HepG2 (cell line): Measurements from ENCODE around the gene TRIM25. TPM values are rescaled to one million over a fixed set of nuclear protein-coding genes. Genes with fewer than 3 reads are reported as not detected.

Experiments used
- ATAC-seq: fragments of 200-7000 bp; cut with Tn5 transposase; 3 replicates; pipeline ENCODE4 v1.9.1; 2020; ENCODE audit warnings: mild to moderate bottlenecking, moderate library complexity
- BruUV-seq: library from RNA; stranded (reverse); fragments of 400-500 nt; replicated peaks from 2 replicates; lab custom pipeline; 2021; lab: Mats Ljungman, UMichigan
- CTCF ChIA-PET: fragments of 300-600 bp; formaldehyde crosslinking; extraction: SDS; loops from one replicate; lab custom pipeline; 2021; ENCODE audit warnings: low total read pairs, inconsistent platforms, low intra/inter-chr PET ratio; lab: Yijun Ruan, JAX
- POLR2A ChIA-PET: fragments of 350-600 bp; sonication (Branson Sonifier 250); formaldehyde crosslinking; loops from one replicate; lab custom pipeline; 2020; ENCODE audit warnings: antibody characterized with exemption, inconsistent platforms; lab: Yijun Ruan, JAX
- DNase-seq: peaks from one replicate; pipeline ENCODE4 v3.0.0-alpha.2; 2015; ENCODE audit warnings: low spot score
- FAIRE-seq: peaks from 3 replicates; lab custom pipeline; 2011; peaks lifted over from hg19 to GRCh38; lab: Jason Lieb, UNC
- H2AFZ ChIP-seq: one replicate; pipeline ENCODE4 v1.6.1; 2011; ENCODE audit warnings: low read length, inconsistent platforms
- H3K27ac ChIP-seq: fragments of 300-600 bp; 3 replicates; pipeline ENCODE4 v1.8.0; 2011; ENCODE audit warnings: mixed run types, mild to moderate bottlenecking, mixed read lengths, low read length, inconsistent platforms; ENCODE audit not compliant: insufficient read depth; ENCODE audit errors: extremely low read length
- H3K27me3 ChIP-seq, 2 experiments: fragments of 200-600 bp in 1 of 2; 2 replicates in 1 of 2; 3 replicates in 1 of 2; pipeline versions ENCODE4 v1.6.0 to v1.8.0; 2011; ENCODE audit warnings: low read length in 2 of 2, mild to moderate bottlenecking in 2 of 2, moderate library complexity in 2 of 2, inconsistent platforms in 1 of 2; ENCODE audit not compliant: insufficient read depth in 2 of 2, control insufficient read depth in 1 of 2
- H3K36me3 ChIP-seq, 2 experiments: fragments of 200-600 bp in 1 of 2; replicated peaks in 1 of 2; 2 replicates in 1 of 2; 3 replicates in 1 of 2; pipeline versions ENCODE4 v1.5.1 to v1.8.0; 2011; ENCODE audit warnings: low read length in 2 of 2, inconsistent platforms in 1 of 2; ENCODE audit not compliant: insufficient read depth in 2 of 2, control insufficient read depth in 1 of 2
- H3K4me1 ChIP-seq: 2 replicates; pipeline ENCODE4 v1.5.1; 2012; ENCODE audit warnings: low read length, inconsistent platforms; ENCODE audit not compliant: insufficient read depth
- H3K4me2 ChIP-seq: 2 replicates; pipeline ENCODE4 v1.6.0; 2011; ENCODE audit warnings: low read depth, low read length, inconsistent platforms
- H3K4me3 ChIP-seq, 3 experiments: fragments of 200-600 bp in 1 of 3; sonication (generic), shearing (Covaris generic) in 1 of 3; replicated peaks in 1 of 3; 2 replicates each; pipeline ENCODE4 v1.5.1; 2011 to 2016; ENCODE audit warnings: low read length in 3 of 3, inconsistent platforms in 2 of 3, low read depth in 2 of 3, mild to moderate bottlenecking in 2 of 3, control low read depth in 1 of 3, mixed read lengths in 1 of 3; ENCODE audit not compliant: insufficient read depth in 1 of 3
- H3K79me2 ChIP-seq: one replicate; pipeline ENCODE4 v1.6.1; 2011; ENCODE audit warnings: low read length, inconsistent platforms; ENCODE audit not compliant: insufficient read depth
- H3K9ac ChIP-seq: 2 replicates; pipeline ENCODE4 v1.6.0; 2011; ENCODE audit warnings: mild to moderate bottlenecking, low read depth, low read length, inconsistent platforms; ENCODE audit not compliant: insufficient read depth
- H3K9me3 ChIP-seq: 2 replicates; pipeline ENCODE4 v1.5.1; 2012; ENCODE audit warnings: mild to moderate bottlenecking, low read length
- H4K20me1 ChIP-seq: 2 replicates; pipeline ENCODE4 v1.6.0; 2011; ENCODE audit warnings: inconsistent platforms, mild to moderate bottlenecking, low read length, moderate library complexity; ENCODE audit not compliant: insufficient read depth
- HNRNPL ChIP-seq: fragments of 200-400 bp; formaldehyde crosslinking; IDR thresholded peaks from 2 replicates; pipeline ENCODE4 v1.6.1; 2017; ENCODE audit warnings: mild to moderate bottlenecking, low read depth, low read length
- HOXA5 ChIP-seq: sonication (generic); formaldehyde crosslinking; IDR thresholded peaks from 2 replicates; pipeline ENCODE4 v1.4.0; 2020; ENCODE audit warnings: missing genetic modification reagents
- ZMYM3 ChIP-seq: sonication (generic); formaldehyde crosslinking; IDR thresholded peaks from 2 replicates; pipeline ENCODE4 v1.5.1; 2020; ENCODE audit warnings: mild to moderate bottlenecking, missing genetic modification reagents
- ZNF441 ChIP-seq: sonication (generic); formaldehyde crosslinking; IDR thresholded peaks from 2 replicates; pipeline ENCODE4 v1.7.0; 2021; ENCODE audit warnings: missing genetic modification reagents, borderline replicate concordance
- ZNF784 ChIP-seq: sonication (generic); formaldehyde crosslinking; IDR thresholded peaks from 2 replicates; pipeline ENCODE4 v1.5.1; 2020; ENCODE audit warnings: missing genetic modification reagents, mild to moderate bottlenecking, borderline replicate concordance
- ZSCAN12 ChIP-seq: sonication (generic); formaldehyde crosslinking; IDR thresholded peaks from 2 replicates; pipeline ENCODE4 v1.9.0; 2021; ENCODE audit warnings: mild to moderate bottlenecking, missing genetic modification reagents
- WGBS: methylation state at CpG from one replicate; pipeline ENCODE4 v1.1.6; 2017; ENCODE audit warnings: low lambda C conversion rate; 5-methylcytosine and 5-hydroxymethylcytosine counted together
- in situ Hi-C: cut with HindIII; loops from 2 replicates; pipeline ENCODE4 v1.10.0; 2017; ENCODE audit warnings: low pct_unique_long_range_greater_than_20kb; ENCODE audit not compliant: extremely low pct_ligation_motif_present
- intact Hi-C: fragments of 100-400 bp; cut with micrococcal nuclease; formaldehyde crosslinking; loops from one replicate; pipeline ENCODE4 v1.10.0; 2022; ENCODE audit not compliant: unreplicated experiment
- polyA plus RNA-seq, 8 experiments: library from polyadenylated mRNA; depleted of rRNA in 3 of 8; stranded (reverse) in 7 of 8; unstranded in 1 of 8; fragments of >200 nt; fragmentation: Illumina TruSeq in 4 of 8; extraction: Trizol in 4 of 8; gene quantifications; 2 replicates each; pipeline versions ENCODE4 v1.2.1 to v1.2.3, GENCODE V29; 2011 to 2016; ENCODE audit warnings: low read depth in 4 of 8, missing spikeins in 1 of 8, mixed read lengths in 1 of 8; ENCODE audit not compliant: insufficient read depth in 1 of 8
- total RNA-seq, 5 experiments: library from RNA; depleted of rRNA; stranded (reverse); fragments of >200 nt; fragmentation: Illumina TruSeq; extraction: Trizol; gene quantifications; 2 replicates each; pipeline ENCODE4 v1.2.3, GENCODE V29; 2016; ENCODE audit warnings: low read depth in 1 of 5
- TF ChIP-seq, protein P1 (sequence below): IDR thresholded peaks from 2 replicates; pipeline ENCODE4 v1.6.1; 2012; ENCODE audit warnings: low read length, improper control_type of control experiment
- TF ChIP-seq, protein P2 (sequence below): sonication (generic); formaldehyde crosslinking; IDR thresholded peaks from 2 replicates; pipeline ENCODE4 v1.4.0; 2020; ENCODE audit warnings: mild to moderate bottlenecking, low read depth, missing genetic modification reagents
- TF ChIP-seq, protein P3 (sequence below): sonication (generic); formaldehyde crosslinking; IDR thresholded peaks from 2 replicates; pipeline ENCODE4 v1.5.1; 2020; ENCODE audit warnings: mild to moderate bottlenecking, missing genetic modification reagents, moderate library complexity

Gene TRIM25
- total and polyA plus RNA-seq, 2 of the 13 experiments (the other 11 are each of a cell fraction or from before 2014, with no cell fraction given), result 30.8 to 42.2 TPM

DNA sequence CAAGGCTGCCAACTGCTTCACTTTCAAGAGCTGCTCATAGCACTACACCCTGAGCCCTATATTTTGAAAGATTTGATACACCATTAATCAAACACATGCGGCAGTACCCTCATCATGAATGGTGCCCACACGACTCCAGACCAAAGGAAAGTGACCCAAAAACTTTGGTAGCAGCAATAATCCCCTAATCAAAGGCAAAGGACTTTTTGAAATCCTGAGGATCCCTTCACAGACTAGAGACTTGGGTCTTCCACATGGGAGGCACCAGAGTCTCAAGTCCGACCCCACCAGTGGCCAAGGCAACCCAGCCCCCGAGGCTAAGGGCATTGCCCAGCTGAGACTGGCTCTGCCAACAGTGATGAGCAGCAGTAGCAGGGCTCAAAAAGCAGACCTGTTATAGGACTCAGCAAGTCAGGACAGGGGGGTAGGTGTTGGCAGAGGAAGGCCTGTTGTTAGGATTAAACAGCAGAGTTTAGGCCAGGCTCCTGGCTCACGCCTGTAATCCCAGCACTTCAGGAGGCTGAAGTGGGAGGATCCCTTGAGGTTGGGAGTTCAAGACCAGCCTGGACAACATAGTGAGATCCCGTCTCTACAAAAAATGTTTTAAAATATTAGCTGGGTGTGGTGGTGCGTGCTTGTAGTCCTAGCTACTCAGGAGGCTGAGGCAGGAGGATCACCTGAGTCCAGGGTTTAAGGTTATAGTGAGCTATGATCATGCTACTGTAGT is 3.2 kb downstream of the TRIM25 start:
- H3K9ac ChIP-seq, result peak overlapping the region; percentile 37; the same call in 1 of the 2 replicates
- no peak for DNase-seq
- no TSS peak for BruUV-seq
- POLR2A ChIA-PET, result interaction anchor here (1.7 kb wide), 1 partner anchor 9 kb away, joined by 4 read pairs; no protein-coding TSS in a partner anchor
- FAIRE-seq, result no peak
- WGBS, result 81% methylated on average over 5 of the region's 7 CpGs
- in situ Hi-C loops (no loop called here), intact Hi-C loops (no loop called here)
- H3K4me3 ChIP-seq, result peak overlapping the region in 2 of 3 experiments; percentile 17 to 50; a peak in 2 of 6 replicates
- no peaks in the 10 kb centered on the region; a peak in 1 of 5 replicates for H3K27me3 ChIP-seq
- ATAC-seq, result no peak
- H3K27ac ChIP-seq, result peak overlapping the region; percentile 52
- CTCF ChIA-PET, result no interaction called here
- H3K9me3 ChIP-seq, result no peaks in the 10 kb centered on the region
- H3K36me3 ChIP-seq, result peaks cover 19 to 35% of the 10 kb centered on the region in 2 experiments
- H2AFZ ChIP-seq, result no peak overlapping the region
- peaks cover 49% of the 10 kb centered on the region for H3K79me2 ChIP-seq
- peaks cover 19% of the 10 kb centered on the region for H4K20me1 ChIP-seq
- H3K4me2 ChIP-seq, result peak overlapping the region; percentile 69
- peaks cover 46% of the 10 kb centered on the region for H3K4me1 ChIP-seq
- TF ChIP-seq ZMYM3 (CRISPR knock-in tag) (0 out of 2 replicates have a peak, but pooled peaks have one; percentile 12), ZSCAN12 (CRISPR knock-in tag) (no peak), HNRNPL (0 out of 2 replicates have a peak, but pooled peaks have one; percentile 63), HOXA5 (CRISPR knock-in tag) (no peak), ZNF784 (CRISPR knock-in tag) (no peak), ZNF441 (CRISPR knock-in tag) (no peak)
- TF ChIP-seq, protein P1, sequence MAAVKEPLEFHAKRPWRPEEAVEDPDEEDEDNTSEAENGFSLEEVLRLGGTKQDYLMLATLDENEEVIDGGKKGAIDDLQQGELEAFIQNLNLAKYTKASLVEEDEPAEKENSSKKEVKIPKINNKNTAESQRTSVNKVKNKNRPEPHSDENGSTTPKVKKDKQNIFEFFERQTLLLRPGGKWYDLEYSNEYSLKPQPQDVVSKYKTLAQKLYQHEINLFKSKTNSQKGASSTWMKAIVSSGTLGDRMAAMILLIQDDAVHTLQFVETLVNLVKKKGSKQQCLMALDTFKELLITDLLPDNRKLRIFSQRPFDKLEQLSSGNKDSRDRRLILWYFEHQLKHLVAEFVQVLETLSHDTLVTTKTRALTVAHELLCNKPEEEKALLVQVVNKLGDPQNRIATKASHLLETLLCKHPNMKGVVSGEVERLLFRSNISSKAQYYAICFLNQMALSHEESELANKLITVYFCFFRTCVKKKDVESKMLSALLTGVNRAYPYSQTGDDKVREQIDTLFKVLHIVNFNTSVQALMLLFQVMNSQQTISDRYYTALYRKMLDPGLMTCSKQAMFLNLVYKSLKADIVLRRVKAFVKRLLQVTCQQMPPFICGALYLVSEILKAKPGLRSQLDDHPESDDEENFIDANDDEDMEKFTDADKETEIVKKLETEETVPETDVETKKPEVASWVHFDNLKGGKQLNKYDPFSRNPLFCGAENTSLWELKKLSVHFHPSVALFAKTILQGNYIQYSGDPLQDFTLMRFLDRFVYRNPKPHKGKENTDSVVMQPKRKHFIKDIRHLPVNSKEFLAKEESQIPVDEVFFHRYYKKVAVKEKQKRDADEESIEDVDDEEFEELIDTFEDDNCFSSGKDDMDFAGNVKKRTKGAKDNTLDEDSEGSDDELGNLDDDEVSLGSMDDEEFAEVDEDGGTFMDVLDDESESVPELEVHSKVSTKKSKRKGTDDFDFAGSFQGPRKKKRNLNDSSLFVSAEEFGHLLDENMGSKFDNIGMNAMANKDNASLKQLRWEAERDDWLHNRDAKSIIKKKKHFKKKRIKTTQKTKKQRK, result no peak
- TF ChIP-seq, protein P2, sequence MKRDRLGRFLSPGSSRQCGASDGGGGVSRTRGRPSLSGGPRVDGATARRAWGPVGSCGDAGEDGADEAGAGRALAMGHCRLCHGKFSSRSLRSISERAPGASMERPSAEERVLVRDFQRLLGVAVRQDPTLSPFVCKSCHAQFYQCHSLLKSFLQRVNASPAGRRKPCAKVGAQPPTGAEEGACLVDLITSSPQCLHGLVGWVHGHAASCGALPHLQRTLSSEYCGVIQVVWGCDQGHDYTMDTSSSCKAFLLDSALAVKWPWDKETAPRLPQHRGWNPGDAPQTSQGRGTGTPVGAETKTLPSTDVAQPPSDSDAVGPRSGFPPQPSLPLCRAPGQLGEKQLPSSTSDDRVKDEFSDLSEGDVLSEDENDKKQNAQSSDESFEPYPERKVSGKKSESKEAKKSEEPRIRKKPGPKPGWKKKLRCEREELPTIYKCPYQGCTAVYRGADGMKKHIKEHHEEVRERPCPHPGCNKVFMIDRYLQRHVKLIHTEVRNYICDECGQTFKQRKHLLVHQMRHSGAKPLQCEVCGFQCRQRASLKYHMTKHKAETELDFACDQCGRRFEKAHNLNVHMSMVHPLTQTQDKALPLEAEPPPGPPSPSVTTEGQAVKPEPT (CRISPR knock-in tag), result 0 out of 2 replicates have a peak, but pooled peaks have one; percentile 14
- TF ChIP-seq, protein P3, sequence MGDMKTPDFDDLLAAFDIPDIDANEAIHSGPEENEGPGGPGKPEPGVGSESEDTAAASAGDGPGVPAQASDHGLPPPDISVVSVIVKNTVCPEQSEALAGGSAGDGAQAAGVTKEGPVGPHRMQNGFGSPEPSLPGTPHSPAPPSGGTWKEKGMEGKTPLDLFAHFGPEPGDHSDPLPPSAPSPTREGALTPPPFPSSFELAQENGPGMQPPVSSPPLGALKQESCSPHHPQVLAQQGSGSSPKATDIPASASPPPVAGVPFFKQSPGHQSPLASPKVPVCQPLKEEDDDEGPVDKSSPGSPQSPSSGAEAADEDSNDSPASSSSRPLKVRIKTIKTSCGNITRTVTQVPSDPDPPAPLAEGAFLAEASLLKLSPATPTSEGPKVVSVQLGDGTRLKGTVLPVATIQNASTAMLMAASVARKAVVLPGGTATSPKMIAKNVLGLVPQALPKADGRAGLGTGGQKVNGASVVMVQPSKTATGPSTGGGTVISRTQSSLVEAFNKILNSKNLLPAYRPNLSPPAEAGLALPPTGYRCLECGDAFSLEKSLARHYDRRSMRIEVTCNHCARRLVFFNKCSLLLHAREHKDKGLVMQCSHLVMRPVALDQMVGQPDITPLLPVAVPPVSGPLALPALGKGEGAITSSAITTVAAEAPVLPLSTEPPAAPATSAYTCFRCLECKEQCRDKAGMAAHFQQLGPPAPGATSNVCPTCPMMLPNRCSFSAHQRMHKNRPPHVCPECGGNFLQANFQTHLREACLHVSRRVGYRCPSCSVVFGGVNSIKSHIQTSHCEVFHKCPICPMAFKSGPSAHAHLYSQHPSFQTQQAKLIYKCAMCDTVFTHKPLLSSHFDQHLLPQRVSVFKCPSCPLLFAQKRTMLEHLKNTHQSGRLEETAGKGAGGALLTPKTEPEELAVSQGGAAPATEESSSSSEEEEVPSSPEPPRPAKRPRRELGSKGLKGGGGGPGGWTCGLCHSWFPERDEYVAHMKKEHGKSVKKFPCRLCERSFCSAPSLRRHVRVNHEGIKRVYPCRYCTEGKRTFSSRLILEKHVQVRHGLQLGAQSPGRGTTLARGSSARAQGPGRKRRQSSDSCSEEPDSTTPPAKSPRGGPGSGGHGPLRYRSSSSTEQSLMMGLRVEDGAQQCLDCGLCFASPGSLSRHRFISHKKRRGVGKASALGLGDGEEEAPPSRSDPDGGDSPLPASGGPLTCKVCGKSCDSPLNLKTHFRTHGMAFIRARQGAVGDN (CRISPR knock-in tag), result peak; percentile 61; the same call in 1 of the 2 replicates
